Measurements from ENCODE around the gene HACL1. TPM values are rescaled to one million over a fixed set of nuclear protein-coding genes. Genes with fewer than 3 reads are reported as not detected.

HACL1 gene
- total and polyA plus RNA-seq, 10 of the 15 experiments (the other 5 are each of a cell fraction or from before 2014, with no cell fraction given), result 19.4 to 48.7 (median 30.1) TPM

- TF ChIP-seq GATAD2B (conservative IDR thresholded peaks at IDR 0.05; ENCODE audit: low read depth) (no peak), HDAC2 (IDR thresholded peaks at IDR 0.05) (no peak), BHLHE40 (IDR thresholded peaks at IDR 0.05; ENCODE audit: borderline replicate concordance in 1 of 2, low read depth in 2 of 2, low read length in 1 of 2) (no peak), E2F4 (IDR thresholded peaks at IDR 0.05; ENCODE audit: low read depth, low read length) (no peak), FOS (IDR thresholded peaks at IDR 0.05; ENCODE audit: borderline replicate concordance, extremely low read depth, insufficient read length) (no peak), CBX5 (IDR thresholded peaks at IDR 0.05; ENCODE audit: low read depth) (no peak)
These were observed 72.4 kb downstream of the HACL1 start (continued) for GRCh38 chr3:15528854-15529537.

- TF ChIP-seq EED (IDR thresholded peaks at IDR 0.05; ENCODE audit: low read depth) (no peak), IKZF1 (conservative IDR thresholded peaks at IDR 0.05) (0 out of 2 replicates have a peak, but pooled peaks have one; percentile 9), KAT2A (conservative IDR thresholded peaks at IDR 0.05; ENCODE audit: control insufficient read depth, low read depth, low read length) (no peak), PML (IDR thresholded peaks at IDR 0.05; ENCODE audit: low read length) (no peak), JUND (IDR thresholded peaks at IDR 0.05; ENCODE audit: low read depth, low read length) (no peak), MYB (IDR thresholded peaks at IDR 0.05; ENCODE audit: borderline replicate concordance, low read depth, low read length) (no peak), SRF (IDR thresholded peaks at IDR 0.05; ENCODE audit: low read depth in 2 of 2, low read length in 2 of 2) (no peak), SMC3 (IDR thresholded peaks at IDR 0.05; ENCODE audit: borderline replicate concordance, low read length) (peak; percentile 49; the same call in 1 of the 2 replicates), RAD21 (IDR thresholded peaks at IDR 0.05; ENCODE audit: insufficient read depth, low read depth, low read length) (peak; percentile 66), ETV6 (conservative IDR thresholded peaks at IDR 0.05 in 1 of 2, IDR thresholded peaks at IDR 0.05 in 1 of 2; ENCODE audit: borderline replicate concordance in 1 of 2, low read depth in 1 of 2) (no peak), CTCF (IDR thresholded peaks at IDR 0.05 in 2 of 3, conservative IDR thresholded peaks at IDR 0.05 in 1 of 3; ENCODE audit: control insufficient read depth in 2 of 3, extremely low read depth in 1 of 3, insufficient read depth in 1 of 3, low read depth in 3 of 3, low read length in 3 of 3) (peak; percentile 44 to 66 (median 59)), SMAD1 (IDR thresholded peaks at IDR 0.05; ENCODE audit: low read depth, partially characterized antibody) (no peak), SUZ12 (IDR thresholded peaks at IDR 0.05; ENCODE audit: unreplicated experiment) (no peak)
- Histone ChIP-seq H3K79me2 (ENCODE audit: control insufficient read depth, insufficient read depth, low read length) (no peaks in the 10 kb centered on the region), H3K9ac (ENCODE audit: control insufficient read depth, insufficient read depth, low read length) (no peak overlapping the region), H3K4me2 (ENCODE audit: control insufficient read depth, insufficient read depth) (no peak overlapping the region), H4K20me1 (ENCODE audit: control insufficient read depth, insufficient read depth) (no peaks in the 10 kb centered on the region), H3K9me3 (replicated peaks; ENCODE audit: control insufficient read depth, insufficient read depth, low read length) (no peaks in the 10 kb centered on the region), H3K27ac (ENCODE audit: control insufficient read depth, insufficient read depth) (no peak overlapping the region), H3K27me3 (replicated peaks in 1 of 2; ENCODE audit: control insufficient read depth in 2 of 2, insufficient read depth in 2 of 2, low read length in 1 of 2) (no peaks in the 10 kb centered on the region), H3K4me1 (ENCODE audit: control insufficient read depth, insufficient read depth, low read length) (no peaks in the 10 kb centered on the region), H2AFZ (ENCODE audit: control insufficient read depth, low read depth, low read length) (no peak overlapping the region), H3K4me3 (no peak overlapping the region), H3K36me3 (ENCODE audit: control insufficient read depth in 2 of 2, insufficient read depth in 2 of 2, low read length in 1 of 2) (no peaks in the 10 kb centered on the region)
- FAIRE-seq (no peak), DNase-seq (ENCODE audit: low read depth, low spot score) (no peak), ATAC-seq (peak; percentile 98)
- no TSS peak for BruUV-seq (replicated peaks)
- ChIA-PET RAD21 (ENCODE audit: unreplicated experiment) (interaction anchor here (0.9 to 3.1 kb wide), 8 partner anchors 9 to 285 kb away, joined by 3 to 49 read pairs (median 4); no protein-coding TSS in a partner anchor), SMC1A (ENCODE audit: uncharacterized antibody, unreplicated experiment) (interaction anchor here (0.7 to 4.7 kb wide), 7 partner anchors 9 to 143 kb away, joined by 3 to 58 read pairs (median 3); no protein-coding TSS in a partner anchor), POLR2A (interaction anchor here (0.6 to 1.1 kb wide), 2 partner anchors 30 to 462 kb away, joined by 3 read pairs; partner anchors contain the start of gene MRPS25), CTCF (interaction anchor here (0.8 to 5.4 kb wide), 28 partner anchors 8 to 721 kb away, joined by 3 to 72 read pairs (median 4); no protein-coding TSS in a partner anchor)
- intact Hi-C loops (cut with micrococcal nuclease; ENCODE audit: unreplicated experiment), result loop anchor here (2.0 kb wide), 1 partner anchor 30 kb away; no protein-coding TSS in a partner anchor
- 59% methylated on average over 4 of the region's 4 CpGs for WGBS (ENCODE audit: insufficient coverage, insufficient replicate concordance, low lambda C conversion rate, missing lambda C conversion rate)
- in situ Hi-C loops (cut with MboI), result no loop called here
These were observed 74.3 kb downstream of the HACL1 start for GRCh38 chr3:15527031-15527459.

Data from GM12878 (cell line).